KOPT-K1 (cell line): ENCODE results near the gene PRKG1.

ENCODE experiments used
- H3K27ac ChIP-seq: fragments of 200-600 bp; sonication (generic); 2 replicates; pipeline ENCODE4 v1.5.1; 2016; ENCODE audit warnings: antibody characterized with exemption, mild to moderate bottlenecking, low read depth, low read length; ENCODE audit not compliant: poor library complexity, severe bottlenecking
- H3K36me3 ChIP-seq: fragments of 200-600 bp; sonication (generic); 2 replicates; pipeline ENCODE4 v1.5.1; 2017; ENCODE audit warnings: antibody characterized with exemption, mild to moderate bottlenecking, low read length, moderate library complexity; ENCODE audit not compliant: insufficient read depth
- H3K9me3 ChIP-seq: fragments of 200-600 bp; sonication (generic); 2 replicates; pipeline ENCODE4 v1.5.1; 2017; ENCODE audit warnings: antibody characterized with exemption, low read length, mild to moderate bottlenecking; ENCODE audit not compliant: insufficient read depth, poor library complexity, severe bottlenecking

Gene PRKG1

GRCh38 chr10:51308116-51308515 is 233.8 kb downstream of the PRKG1 start:
- Histone ChIP-seq H3K27ac (no peak overlapping the region), H3K9me3 (no peaks in the 10 kb centered on the region), H3K36me3 (no peaks in the 10 kb centered on the region)

GRCh38 chr10:51311228-51311627 is 236.9 kb downstream of the PRKG1 start:
- H3K36me3 ChIP-seq, result no peaks in the 10 kb centered on the region
- H3K9me3 ChIP-seq, result no peaks in the 10 kb centered on the region
- H3K27ac ChIP-seq, result no peak overlapping the region

DNA sequence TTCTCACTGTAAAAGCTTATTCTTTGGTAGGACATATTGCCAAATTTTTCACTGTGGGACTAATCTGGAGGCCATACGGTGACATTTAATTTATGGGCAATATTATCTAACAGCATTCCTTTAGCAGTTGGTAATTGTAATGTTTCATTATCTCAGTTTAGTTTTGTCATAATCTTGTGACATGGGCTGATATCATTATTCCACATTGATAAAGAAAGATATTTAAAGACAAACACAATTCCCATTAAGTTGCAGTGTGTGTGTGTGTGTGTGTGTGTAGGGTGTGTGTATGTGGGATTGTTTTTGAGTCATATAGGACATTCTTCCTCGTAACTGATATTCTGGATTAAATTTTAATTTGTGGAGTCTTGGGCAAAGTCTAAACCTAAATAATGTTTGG is 238.5 kb downstream of the PRKG1 start:
- Histone ChIP-seq H3K27ac (no peak overlapping the region), H3K36me3 (no peaks in the 10 kb centered on the region), H3K9me3 (no peaks in the 10 kb centered on the region)

GRCh38 chr10:51313251-51313650 is 239.0 kb downstream of the PRKG1 start:
- no peaks in the 10 kb centered on the region for H3K36me3 ChIP-seq
- no peak overlapping the region for H3K27ac ChIP-seq
- H3K9me3 ChIP-seq, result no peaks in the 10 kb centered on the region

- Histone ChIP-seq H3K27ac (no peak overlapping the region), H3K36me3 (no peaks in the 10 kb centered on the region), H3K9me3 (no peaks in the 10 kb centered on the region)
These were observed 239.6 kb downstream of the PRKG1 start for GRCh38 chr10:51313773-51314478.

DNA sequence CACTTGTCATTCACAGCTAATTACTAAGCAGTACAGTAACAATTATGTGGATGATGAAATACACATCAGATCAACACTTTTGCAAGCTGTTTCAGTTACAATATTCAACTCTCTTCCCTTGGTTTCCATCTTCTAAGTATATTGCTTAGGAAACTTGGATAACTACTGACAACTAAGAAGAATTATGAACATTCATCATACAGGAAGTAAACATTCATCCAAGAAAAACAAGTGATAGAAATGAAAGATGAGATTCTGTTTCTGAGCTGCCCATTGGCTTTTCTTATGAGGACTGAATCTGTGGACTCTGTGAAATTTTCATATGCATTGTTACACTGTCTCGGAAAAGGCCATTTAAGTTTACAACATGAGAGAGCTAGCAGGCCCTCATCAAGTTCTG is 240.2 kb downstream of the PRKG1 start:
- no peaks in the 10 kb centered on the region for H3K36me3 ChIP-seq
- H3K9me3 ChIP-seq, result no peaks in the 10 kb centered on the region
- H3K27ac ChIP-seq, result no peak overlapping the region

DNA sequence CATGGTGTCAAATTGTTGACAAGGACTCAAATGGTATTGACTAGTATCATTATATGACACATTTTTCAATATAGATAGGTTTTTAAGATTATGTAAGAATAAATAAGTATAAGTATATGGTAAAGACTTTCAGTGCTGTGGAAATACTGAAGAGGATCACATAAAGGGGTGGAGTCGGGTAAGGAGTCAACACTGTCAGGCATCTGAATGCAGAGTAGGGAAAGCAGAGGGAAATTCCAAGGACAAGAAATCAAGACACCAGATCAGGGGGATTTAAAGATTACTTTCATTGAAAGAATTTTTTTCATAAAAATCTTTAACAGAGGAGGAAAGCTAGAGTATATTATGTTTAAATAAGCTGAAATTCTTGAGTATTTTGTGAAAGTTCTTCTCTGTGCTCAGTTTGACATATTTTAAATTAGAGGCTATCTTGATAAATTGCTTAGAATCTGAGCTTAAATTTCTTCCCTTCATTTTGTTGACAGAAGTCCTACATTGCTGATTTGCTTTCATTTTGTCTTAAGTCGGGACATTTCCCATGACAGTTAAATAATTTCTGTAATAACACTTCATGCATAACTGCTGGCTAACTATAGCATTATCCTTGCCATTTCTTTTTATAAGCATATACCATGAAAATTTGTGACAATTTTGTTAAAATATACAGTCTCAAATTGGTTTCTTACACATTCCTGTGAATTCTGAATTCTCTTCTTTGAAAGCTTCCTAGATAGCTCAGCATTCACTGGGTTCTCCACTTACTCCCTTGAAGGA is 244.3 kb downstream of the PRKG1 start:
- H3K9me3 ChIP-seq, result no peaks in the 10 kb centered on the region
- no peaks in the 10 kb centered on the region for H3K36me3 ChIP-seq
- no peak overlapping the region for H3K27ac ChIP-seq

- Histone ChIP-seq H3K9me3 (no peaks in the 10 kb centered on the region), H3K36me3 (no peaks in the 10 kb centered on the region), H3K27ac (no peak overlapping the region)
These were observed 244.8 kb downstream of the PRKG1 start for GRCh38 chr10:51319173-51319435.

DNA sequence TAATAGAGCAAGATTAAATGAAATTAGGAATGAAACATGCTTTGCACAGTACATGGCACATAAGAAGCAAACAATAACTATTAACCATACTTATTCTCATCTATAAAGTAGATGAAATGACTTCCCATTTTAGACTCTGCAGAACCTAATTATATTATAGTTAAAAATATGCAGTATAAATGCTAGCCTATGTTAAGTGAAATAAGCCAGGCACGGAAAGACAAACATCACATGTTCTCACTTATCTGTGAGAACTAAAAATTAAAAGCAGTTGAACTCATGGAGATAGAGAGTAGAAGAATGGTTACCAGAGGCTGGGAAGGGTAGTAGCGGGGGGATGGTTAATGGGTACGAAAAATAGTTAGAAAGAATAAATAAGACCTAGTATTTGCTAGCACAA is 247.0 kb downstream of the PRKG1 start:
- Histone ChIP-seq H3K27ac (no peak overlapping the region), H3K36me3 (no peaks in the 10 kb centered on the region), H3K9me3 (no peaks in the 10 kb centered on the region)

GRCh38 chr10:51321980-51322379 is 247.7 kb downstream of the PRKG1 start:
- H3K36me3 ChIP-seq, result no peaks in the 10 kb centered on the region
- no peaks in the 10 kb centered on the region for H3K9me3 ChIP-seq
- H3K27ac ChIP-seq, result no peak overlapping the region

- Histone ChIP-seq H3K9me3 (no peaks in the 10 kb centered on the region), H3K27ac (no peak overlapping the region), H3K36me3 (no peaks in the 10 kb centered on the region)
These were observed 251.4 kb downstream of the PRKG1 start for GRCh38 chr10:51325649-51326048.

DNA sequence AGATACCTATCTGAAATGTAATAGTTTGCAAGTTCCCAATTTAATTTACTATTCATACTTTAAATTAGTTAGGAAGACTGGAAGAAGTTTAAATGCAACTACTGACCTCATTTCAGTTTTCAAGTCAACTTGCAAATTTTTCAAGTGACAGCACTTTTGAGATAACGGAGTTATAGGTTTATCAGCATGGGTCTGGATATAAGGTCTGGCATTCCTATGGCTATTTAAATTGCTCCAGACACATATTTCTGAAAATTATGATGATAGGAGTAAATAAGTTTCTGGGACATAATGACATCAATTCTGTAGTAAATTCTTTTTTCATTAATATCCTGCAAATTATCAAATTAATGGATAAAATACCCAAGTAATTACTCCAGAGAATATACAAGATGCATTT is 251.9 kb downstream of the PRKG1 start:
- Histone ChIP-seq H3K36me3 (no peaks in the 10 kb centered on the region), H3K27ac (no peak overlapping the region), H3K9me3 (no peaks in the 10 kb centered on the region)

DNA sequence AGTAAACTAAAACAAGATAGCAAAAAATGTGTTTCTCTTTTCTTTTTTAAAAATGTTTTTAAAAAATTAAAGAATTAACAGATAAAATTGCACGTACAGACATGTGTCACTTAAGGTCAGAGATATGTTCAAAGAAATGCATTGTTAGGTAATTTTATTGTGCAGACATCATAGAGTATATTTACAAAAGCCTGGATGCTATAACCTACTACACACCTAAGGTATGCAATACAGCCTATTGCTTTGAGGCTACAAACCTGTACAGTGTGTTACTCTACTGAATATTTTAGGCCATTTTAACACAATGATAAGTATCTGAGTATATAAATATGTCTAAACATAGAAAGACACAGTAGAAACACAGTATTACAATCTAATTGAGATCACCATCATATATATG is 253.1 kb downstream of the PRKG1 start:
- Histone ChIP-seq H3K27ac (no peak overlapping the region), H3K36me3 (no peaks in the 10 kb centered on the region), H3K9me3 (no peaks in the 10 kb centered on the region)

GRCh38 chr10:51340366-51340765 is 266.1 kb downstream of the PRKG1 start:
- Histone ChIP-seq H3K9me3 (no peaks in the 10 kb centered on the region), H3K27ac (no peak overlapping the region), H3K36me3 (no peaks in the 10 kb centered on the region)

GRCh38 chr10:51340845-51341610 is 266.7 kb downstream of the PRKG1 start:
- H3K27ac ChIP-seq, result no peak overlapping the region

More at GRCh38 chr10:51340845-51341610, 266.7 kb downstream of the PRKG1 start:
- Histone ChIP-seq H3K9me3 (no peaks in the 10 kb centered on the region), H3K36me3 (no peaks in the 10 kb centered on the region)
